Spinal cord (tissue), 10 donors: ENCODE measurements around the gene KLHL29. TPM values are rescaled to one million over a fixed set of nuclear protein-coding genes. Genes with fewer than 3 reads are reported as not detected.

Experiments used
- DNase-seq, 6 donors: peaks; one replicate each; pipeline versions ENCODE4 v3.0.0 to v3.0.0-alpha.2; 2013 to 2015; ENCODE audit warnings: low spot score in 6 of 6, low read depth in 4 of 6
- H3K27ac ChIP-seq: one replicate; pipeline ENCODE4 v1.5.1; 2013; ENCODE audit warnings: low read depth, low read length, control low read depth
- H3K27me3 ChIP-seq: one replicate; pipeline ENCODE4 v1.6.1; 2013; ENCODE audit warnings: low read length; ENCODE audit not compliant: control insufficient read depth, insufficient read depth
- H3K36me3 ChIP-seq: one replicate; pipeline ENCODE4 v1.6.1; 2013; ENCODE audit warnings: low read length; ENCODE audit not compliant: control insufficient read depth, insufficient read depth
- H3K4me1 ChIP-seq: one replicate; pipeline ENCODE4 v1.6.1; 2013; ENCODE audit warnings: low read length; ENCODE audit not compliant: control insufficient read depth, insufficient read depth
- H3K4me3 ChIP-seq: one replicate; pipeline ENCODE4 v1.5.1; 2013; ENCODE audit warnings: low read depth, low read length, control low read depth
- H3K9me3 ChIP-seq: one replicate; pipeline ENCODE4 v1.6.1; 2013; ENCODE audit warnings: low read length; ENCODE audit not compliant: control insufficient read depth, insufficient read depth
- WGBS: methylation state at CpG from one replicate; pipeline ENCODE4 v1.1.5; 2013; ENCODE audit warnings: missing lambda C conversion rate; ENCODE audit not compliant: insufficient coverage; 5-methylcytosine and 5-hydroxymethylcytosine counted together
- polyA plus RNA-seq, 2 donors: library from polyadenylated mRNA; unstranded; fragments of 120-200 nt; gene quantifications; one replicate each; pipeline ENCODE4 v1.2.1, GENCODE V29; 2013; ENCODE audit not compliant: insufficient read length in 2 of 2
- total RNA-seq, 2 donors: library from RNA; depleted of rRNA in 1 of 2; stranded (reverse); fragments of 120-200 nt in 1 of 2; fragments of >200 nt in 1 of 2; gene quantifications; one replicate each; pipeline versions ENCODE4 v1.2.3 to v1.2.4, GENCODE V29; 2013 to 2014
- donor health status: healthy.

KLHL29 gene
- total and polyA plus RNA-seq, 4 donors, result 8.7 to 19.4 (median 14.0) TPM

DNA sequence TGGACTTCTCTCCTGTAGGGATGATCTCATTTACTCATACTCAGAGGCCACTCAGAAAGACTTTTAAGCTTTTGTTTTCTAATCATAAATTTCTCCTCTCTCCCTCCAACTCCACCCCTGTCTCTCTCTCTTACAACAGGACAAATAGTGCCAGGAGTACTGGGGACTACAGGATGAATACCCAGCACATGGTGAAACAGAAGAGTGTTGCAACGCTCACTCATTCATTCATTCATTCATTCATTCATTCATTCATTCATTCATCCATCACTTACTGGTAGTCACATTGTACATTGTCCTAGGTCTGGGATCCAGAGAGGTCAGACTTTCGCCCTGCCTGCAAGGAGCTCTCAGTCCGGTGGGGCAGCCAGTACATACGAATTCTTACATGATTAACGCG is 97.6 kb downstream of the KLHL29 start:
- Histone ChIP-seq H3K36me3 (no peaks in the 10 kb centered on the region), H3K27me3 (no peaks in the 10 kb centered on the region), H3K9me3 (no peaks in the 10 kb centered on the region), H3K4me1 (peaks cover 50% of the 10 kb centered on the region), H3K4me3 (no peak overlapping the region), H3K27ac (no peak overlapping the region)
- DNase-seq, result no peak
- WGBS, result 83% methylated on average over 1 of the region's 6 CpGs

DNA sequence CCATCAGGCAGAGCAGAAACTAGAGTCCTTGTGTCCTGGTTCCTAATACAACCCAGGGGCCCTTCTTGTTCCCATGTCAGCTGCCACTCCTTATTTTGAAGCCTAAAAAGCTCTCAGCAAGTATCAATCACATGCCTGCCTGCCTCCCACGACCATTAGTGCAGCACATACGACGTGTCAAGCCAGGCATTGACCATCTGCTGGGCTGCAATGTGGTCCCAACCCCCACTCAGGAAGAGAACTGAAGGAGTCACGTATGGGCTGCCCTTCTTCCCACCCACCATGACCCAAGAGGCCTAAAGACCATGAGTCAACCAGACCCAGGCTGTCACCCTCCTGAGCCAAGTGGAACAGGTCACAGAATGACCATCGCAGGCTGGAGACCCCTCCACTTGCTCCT is 98.8 kb downstream of the KLHL29 start:
- no peak overlapping the region for H3K27ac ChIP-seq
- 80% methylated on average over 4 of the region's 5 CpGs for WGBS

DNA sequence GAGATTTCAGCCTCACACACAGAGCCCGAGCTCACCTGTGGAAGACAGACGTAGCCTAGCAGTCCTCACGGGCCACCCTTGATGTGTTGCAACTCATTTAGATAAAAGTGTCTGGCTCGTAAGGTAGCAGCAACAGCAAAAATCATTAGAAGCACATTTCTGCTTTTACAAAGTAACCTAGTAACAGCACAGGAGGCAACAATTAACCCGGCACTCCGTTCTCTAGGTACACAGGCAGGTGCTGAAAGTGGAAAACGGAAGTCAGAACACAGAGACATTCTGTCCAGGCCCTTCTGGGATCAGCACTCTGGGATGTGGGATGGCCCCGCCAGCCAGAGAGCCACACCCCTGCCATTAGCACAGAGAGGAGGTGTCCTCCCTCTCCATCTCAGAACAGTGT is 99.3 kb downstream of the KLHL29 start:
- no peaks in the 10 kb centered on the region for H3K9me3 ChIP-seq
- H3K27me3 ChIP-seq, result no peaks in the 10 kb centered on the region
- no peak overlapping the region for H3K27ac ChIP-seq
- 88% methylated on average over 7 of the region's 8 CpGs for WGBS
- no peaks in the 10 kb centered on the region for H3K36me3 ChIP-seq
- DNase-seq, result no peak
- H3K4me3 ChIP-seq, result no peak overlapping the region
- peaks cover 53% of the 10 kb centered on the region for H3K4me1 ChIP-seq

More for the DNA sequence above, 98.8 kb downstream of the KLHL29 start:
- Histone ChIP-seq H3K4me1 (peaks cover 54% of the 10 kb centered on the region), H3K27me3 (no peaks in the 10 kb centered on the region), H3K36me3 (no peaks in the 10 kb centered on the region), H3K4me3 (no peak overlapping the region), H3K9me3 (no peaks in the 10 kb centered on the region)
- DNase-seq, result no peak

DNA sequence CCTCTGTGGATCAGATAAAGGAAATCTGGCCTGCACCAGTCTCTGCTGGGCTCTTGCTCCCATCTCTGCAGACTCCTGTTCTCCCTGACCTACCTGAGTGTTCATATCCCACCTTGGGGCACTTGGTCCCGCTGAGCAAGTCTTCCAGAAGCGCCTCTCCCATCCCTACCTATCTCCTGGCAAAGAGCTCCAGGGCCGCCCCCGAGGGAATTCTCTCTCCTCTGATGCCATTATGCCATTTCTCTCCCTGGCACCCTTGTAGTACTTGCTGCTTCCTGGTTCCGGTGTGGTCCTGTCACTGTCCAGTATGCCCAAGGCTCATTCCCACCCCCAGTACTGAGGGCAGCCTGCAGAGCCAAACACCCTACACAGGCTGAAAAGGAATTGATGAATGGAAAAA is 99.8 kb downstream of the KLHL29 start:
- Histone ChIP-seq H3K4me3 (no peak overlapping the region), H3K4me1 (peaks cover 57% of the 10 kb centered on the region), H3K9me3 (no peaks in the 10 kb centered on the region), H3K27ac (no peak overlapping the region), H3K27me3 (no peaks in the 10 kb centered on the region), H3K36me3 (no peaks in the 10 kb centered on the region)
- WGBS, result 62% methylated on average over 4 of the region's 5 CpGs
- DNase-seq, result no peak

DNA sequence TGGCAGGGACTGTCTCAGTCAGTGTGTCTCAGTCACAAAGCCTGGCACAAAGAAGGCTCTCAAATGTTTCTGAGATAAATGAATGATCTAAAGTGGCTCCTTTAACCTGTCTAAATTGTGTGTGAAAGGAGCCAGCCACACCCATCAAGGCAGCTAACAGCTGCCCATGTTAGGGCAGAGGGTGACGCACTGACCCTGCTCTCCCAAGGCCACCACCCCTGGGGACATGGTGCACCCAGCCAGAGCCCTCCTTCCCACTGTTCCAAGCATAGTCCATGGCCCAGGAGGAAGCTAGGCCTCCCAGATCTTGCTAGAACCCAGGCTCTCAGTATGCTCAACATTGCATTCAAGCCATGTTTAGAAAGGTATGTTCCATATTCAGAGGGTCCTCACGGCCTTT is 100.3 kb downstream of the KLHL29 start:
- Histone ChIP-seq H3K4me1 (peaks cover 59% of the 10 kb centered on the region), H3K27ac (no peak overlapping the region), H3K36me3 (no peaks in the 10 kb centered on the region), H3K27me3 (no peaks in the 10 kb centered on the region), H3K4me3 (no peak overlapping the region), H3K9me3 (no peaks in the 10 kb centered on the region)
- 81% methylated on average over 2 of the region's 2 CpGs for WGBS
- no peak for DNase-seq

DNA sequence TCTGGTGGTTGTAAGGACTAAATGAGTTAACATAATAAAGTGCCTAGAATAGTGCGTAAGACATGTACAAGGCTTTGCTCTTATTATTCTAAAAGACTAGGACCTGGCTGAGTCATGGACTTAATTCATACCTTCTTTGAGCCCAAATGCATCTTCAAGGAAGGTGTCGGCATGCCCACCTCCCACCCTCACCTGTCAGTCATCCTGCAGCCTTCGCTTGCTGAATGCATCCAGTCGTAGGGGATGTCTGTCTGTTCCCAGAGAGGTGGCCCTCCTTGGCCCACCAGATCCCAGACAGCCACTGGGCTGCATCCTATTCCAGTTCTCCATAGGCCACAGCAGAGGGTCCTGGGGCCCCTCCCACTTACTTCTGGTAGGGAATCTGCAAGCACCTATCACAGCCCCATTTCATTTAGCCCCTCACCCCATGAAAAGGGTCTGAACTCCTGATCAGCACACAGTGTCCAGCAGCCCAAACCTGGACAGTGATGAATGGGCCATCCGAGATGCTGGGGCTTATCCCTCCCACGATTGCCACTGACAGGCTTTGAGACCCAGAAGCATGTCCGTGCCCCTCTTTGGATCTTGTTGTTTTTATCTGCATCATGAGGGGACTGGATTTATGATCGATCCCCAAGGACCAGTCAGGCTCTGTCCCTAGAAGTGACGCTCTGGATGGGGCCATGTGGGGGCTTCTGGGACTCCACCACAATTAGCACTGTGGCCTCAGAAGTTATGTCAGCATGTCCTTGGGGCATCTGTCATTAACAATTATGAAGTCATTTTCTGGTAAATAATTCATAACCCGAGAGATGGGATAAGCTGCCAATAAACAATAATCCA is 101.1 kb downstream of the KLHL29 start:
- no peaks in the 10 kb centered on the region for H3K27me3 ChIP-seq
- WGBS, result 78% methylated on average over 8 of the region's 10 CpGs
- no peaks in the 10 kb centered on the region for H3K36me3 ChIP-seq
- no peaks in the 10 kb centered on the region for H3K9me3 ChIP-seq
- DNase-seq, result no peak
- no peak overlapping the region for H3K4me3 ChIP-seq
- H3K27ac ChIP-seq, result no peak overlapping the region
- H3K4me1 ChIP-seq, result peaks cover 57% of the 10 kb centered on the region

DNA sequence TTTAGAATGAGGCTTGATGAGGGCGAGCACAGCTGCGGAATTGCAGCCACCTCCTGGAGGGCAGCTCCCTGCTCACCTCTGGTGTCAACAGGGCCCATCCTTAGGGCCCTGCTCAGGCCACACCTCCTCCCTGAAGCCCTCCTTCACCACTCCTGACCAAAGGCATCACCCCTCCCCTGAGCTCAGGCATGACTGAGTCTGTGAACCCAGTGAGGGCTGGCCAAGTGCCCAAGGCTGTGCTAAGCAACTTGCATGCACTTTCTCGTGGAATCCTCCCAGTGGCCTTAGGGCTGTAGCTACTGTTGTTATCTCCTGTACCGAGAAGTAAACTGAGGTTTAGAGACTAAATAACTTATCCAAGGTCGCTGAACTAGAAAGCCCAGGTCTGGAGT is 101.7 kb downstream of the KLHL29 start:
- DNase-seq, result no peak
- peaks cover 54% of the 10 kb centered on the region for H3K4me1 ChIP-seq
- no peaks in the 10 kb centered on the region for H3K9me3 ChIP-seq
- no peak overlapping the region for H3K4me3 ChIP-seq
- peaks cover 1% of the 10 kb centered on the region for H3K36me3 ChIP-seq
- no peak overlapping the region for H3K27ac ChIP-seq
- 63% methylated on average over 5 of the region's 5 CpGs for WGBS
- no peaks in the 10 kb centered on the region for H3K27me3 ChIP-seq

DNA sequence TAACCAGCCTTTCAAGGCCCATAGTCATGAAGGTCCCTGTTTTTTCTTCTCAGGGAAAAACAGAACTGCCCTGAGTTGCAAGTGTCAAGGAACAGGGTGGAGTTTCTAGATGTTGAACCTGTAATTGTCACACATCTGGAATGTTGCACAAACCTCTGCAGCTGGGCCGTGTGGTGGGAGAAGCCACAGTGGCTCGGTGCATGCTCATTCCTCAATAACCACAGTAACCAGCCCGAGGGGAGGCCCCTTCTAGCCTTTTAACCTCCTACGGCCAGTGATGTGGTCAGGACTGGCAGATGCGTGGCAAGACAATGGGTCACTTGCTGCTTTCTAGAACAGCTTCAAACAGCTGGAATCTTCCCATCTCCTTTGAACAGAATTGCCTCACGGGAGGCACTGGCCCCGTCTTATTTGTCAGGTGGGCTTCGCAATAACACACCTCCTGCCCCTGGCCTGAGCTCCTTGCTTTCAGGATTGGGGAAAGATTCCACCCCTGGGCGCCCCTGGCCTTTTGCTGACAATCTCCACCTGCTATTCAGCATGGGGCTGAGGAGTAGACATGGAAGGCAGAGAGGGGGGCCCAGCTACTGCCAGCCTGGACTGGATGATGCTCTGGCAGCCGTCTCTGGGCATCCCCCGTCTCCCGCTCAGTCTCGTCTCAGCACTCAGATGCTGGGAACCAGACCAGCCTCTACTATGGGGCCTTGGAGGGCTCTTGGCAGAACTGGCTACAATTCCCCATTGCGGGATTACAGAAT is 102.9 kb downstream of the KLHL29 start:
- peaks cover 58% of the 10 kb centered on the region for H3K4me1 ChIP-seq
- H3K4me3 ChIP-seq, result no peak overlapping the region
- H3K27me3 ChIP-seq, result no peaks in the 10 kb centered on the region
- peaks cover 5% of the 10 kb centered on the region for H3K36me3 ChIP-seq
- peak in 1 of 6 donors; percentile 32 for DNase-seq
- no peaks in the 10 kb centered on the region for H3K9me3 ChIP-seq
- 67% methylated on average over 11 of the region's 14 CpGs for WGBS
- no peak overlapping the region for H3K27ac ChIP-seq

DNA sequence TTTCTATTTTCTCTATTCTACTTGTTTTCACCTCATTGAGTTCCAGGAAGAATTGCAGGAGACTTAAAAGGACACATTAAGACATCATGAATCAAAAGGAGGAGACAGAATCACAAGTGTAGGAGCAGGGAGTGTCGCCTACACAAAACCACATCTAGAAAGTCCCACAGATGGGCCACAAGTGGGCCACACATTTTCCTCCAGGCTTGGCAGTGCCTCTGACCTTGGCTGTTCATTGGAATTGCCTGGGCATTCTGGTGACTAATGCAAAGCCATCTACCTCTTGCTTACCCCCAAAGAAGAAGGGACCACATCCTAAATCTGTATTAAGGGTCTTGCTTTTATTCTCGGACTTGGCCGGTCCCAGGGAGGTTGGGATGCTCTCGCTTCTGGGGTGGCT is 103.6 kb downstream of the KLHL29 start:
- Histone ChIP-seq H3K36me3 (peaks cover 5% of the 10 kb centered on the region), H3K4me3 (no peak overlapping the region), H3K4me1 (peaks cover 58% of the 10 kb centered on the region), H3K9me3 (no peaks in the 10 kb centered on the region), H3K27ac (no peak overlapping the region), H3K27me3 (no peaks in the 10 kb centered on the region)
- DNase-seq, result no peak
- 100% methylated on average over 3 of the region's 4 CpGs for WGBS
